ENCODE results near the gene ARHGDIB. TPM values are rescaled to one million over a fixed set of nuclear protein-coding genes. Genes with fewer than 3 reads are reported as not detected.

Gene ARHGDIB
- total and polyA plus RNA-seq, 10 of the 15 experiments (the other 5 are each of a cell fraction or from before 2014, with no cell fraction given): 796 to 2,849 (median 1,346) TPM

DNA sequence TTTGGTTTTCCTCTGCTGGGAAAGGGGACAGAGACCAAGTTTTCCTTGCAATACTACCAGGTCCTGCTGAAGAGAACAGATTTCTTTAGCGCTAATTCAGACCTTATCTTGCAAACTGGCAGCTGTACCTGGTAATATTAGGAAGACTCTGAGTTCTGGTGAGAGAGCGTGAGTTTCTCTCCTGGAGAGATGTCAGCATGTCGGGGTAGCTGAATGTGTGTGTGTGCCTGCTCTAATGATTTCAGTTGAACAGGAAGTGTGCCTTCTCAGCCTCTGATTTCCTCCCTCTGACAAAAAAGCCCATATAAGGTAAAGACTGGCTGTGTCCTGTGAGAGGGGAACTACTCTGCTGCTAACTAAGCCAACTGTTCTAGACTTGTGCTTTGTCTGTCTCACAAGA, 12.7 kb downstream of the ARHGDIB start:
- H3K9ac ChIP-seq (ENCODE audit: control insufficient read depth, insufficient read depth, low read length): peak overlapping the region; percentile 86
- WGBS (ENCODE audit: insufficient coverage, insufficient replicate concordance, low lambda C conversion rate, missing lambda C conversion rate): 0% methylated on average over 3 of the region's 3 CpGs
- peak; percentile 84 for ATAC-seq
- SMC1A ChIA-PET (ENCODE audit: uncharacterized antibody, unreplicated experiment): interaction anchor here (0.6 to 3.4 kb wide), 16 partner anchors 9 to 584 kb away, joined by 3 to 33 read pairs (median 5); partner anchors contain the start of genes ARHGDIB and ERP27
- H4K20me1 ChIP-seq (ENCODE audit: control insufficient read depth, insufficient read depth): no peaks in the 10 kb centered on the region
- no TSS peak for BruUV-seq (replicated peaks)
- intact Hi-C loops (cut with micrococcal nuclease; ENCODE audit: unreplicated experiment): no loop called here
- no peaks in the 10 kb centered on the region for H3K9me3 ChIP-seq (replicated peaks; ENCODE audit: control insufficient read depth, insufficient read depth, low read length)
- FAIRE-seq: peak; percentile 98
- peak overlapping the region; percentile 85 for H3K4me2 ChIP-seq (ENCODE audit: control insufficient read depth, insufficient read depth)
- no peaks in the 10 kb centered on the region for H3K27me3 ChIP-seq (replicated peaks in 1 of 2; ENCODE audit: control insufficient read depth in 2 of 2, insufficient read depth in 2 of 2, low read length in 1 of 2)
- RAD21 ChIA-PET (ENCODE audit: unreplicated experiment): interaction anchor here (0.8 to 3.0 kb wide), 5 partner anchors 9 to 711 kb away, joined by 3 to 24 read pairs (median 6); partner anchors contain the start of gene ARHGDIB
- H3K79me2 ChIP-seq (ENCODE audit: control insufficient read depth, insufficient read depth, low read length): peaks cover 72% of the 10 kb centered on the region
- peaks cover 46% of the 10 kb centered on the region for H3K4me1 ChIP-seq (ENCODE audit: control insufficient read depth, insufficient read depth, low read length)
- CTCF ChIA-PET: interaction anchor here (0.6 to 2.0 kb wide), 7 partner anchors 9 to 103 kb away, joined by 3 to 6 read pairs (median 5); no protein-coding TSS in a partner anchor
- in situ Hi-C loops (cut with MboI): no loop called here
- H3K27ac ChIP-seq (ENCODE audit: control insufficient read depth, insufficient read depth): peak overlapping the region; percentile 100
- peak; percentile 90 for DNase-seq (ENCODE audit: low read depth, low spot score)
- no peak overlapping the region for H2AFZ ChIP-seq (ENCODE audit: control insufficient read depth, low read depth, low read length)
- POLR2A ChIA-PET: interaction anchor here (0.6 to 2.7 kb wide), 9 partner anchors 9 to 178 kb away, joined by 3 to 20 read pairs (median 4); partner anchors contain the start of genes ARHGDIB, C12orf60 and WBP11
- peaks cover 10 to 48% of the 10 kb centered on the region in 2 experiments for H3K36me3 ChIP-seq (ENCODE audit: control insufficient read depth in 2 of 2, insufficient read depth in 2 of 2, low read length in 1 of 2)
- H3K4me3 ChIP-seq: peak overlapping the region; percentile 57
- peak in 1 of 2 experiments; percentile 78; a peak in 2 of 4 replicates for TF ChIP-seq ETV6 (conservative IDR thresholded peaks at IDR 0.05 in 1 of 2, IDR thresholded peaks at IDR 0.05 in 1 of 2; ENCODE audit: borderline replicate concordance in 1 of 2, low read depth in 1 of 2)
- TF ChIP-seq ZNF384 (IDR thresholded peaks at IDR 0.05; ENCODE audit: borderline replicate concordance, low read depth, low read length): no peak
- TF ChIP-seq NKRF (conservative IDR thresholded peaks at IDR 0.05): no peak
- TF ChIP-seq CBFB (IDR thresholded peaks at IDR 0.05; ENCODE audit: low read depth): 0 out of 2 replicates have a peak, but pooled peaks have one; percentile 26
- no peak; the same call in 1 of the 2 replicates for TF ChIP-seq CBX5 (IDR thresholded peaks at IDR 0.05; ENCODE audit: low read depth)
- TF ChIP-seq FOXK2 (IDR thresholded peaks at IDR 0.05): no peak
- no peak for TF ChIP-seq RBBP5 (conservative IDR thresholded peaks at IDR 0.05)
- no peak for TF ChIP-seq RELA (IDR thresholded peaks at IDR 0.05; ENCODE audit: borderline replicate concordance, partially characterized antibody)
- no peak for TF ChIP-seq NFYB (IDR thresholded peaks at IDR 0.05; ENCODE audit: insufficient read depth, low read depth, low read length)
- TF ChIP-seq, protein P1, sequence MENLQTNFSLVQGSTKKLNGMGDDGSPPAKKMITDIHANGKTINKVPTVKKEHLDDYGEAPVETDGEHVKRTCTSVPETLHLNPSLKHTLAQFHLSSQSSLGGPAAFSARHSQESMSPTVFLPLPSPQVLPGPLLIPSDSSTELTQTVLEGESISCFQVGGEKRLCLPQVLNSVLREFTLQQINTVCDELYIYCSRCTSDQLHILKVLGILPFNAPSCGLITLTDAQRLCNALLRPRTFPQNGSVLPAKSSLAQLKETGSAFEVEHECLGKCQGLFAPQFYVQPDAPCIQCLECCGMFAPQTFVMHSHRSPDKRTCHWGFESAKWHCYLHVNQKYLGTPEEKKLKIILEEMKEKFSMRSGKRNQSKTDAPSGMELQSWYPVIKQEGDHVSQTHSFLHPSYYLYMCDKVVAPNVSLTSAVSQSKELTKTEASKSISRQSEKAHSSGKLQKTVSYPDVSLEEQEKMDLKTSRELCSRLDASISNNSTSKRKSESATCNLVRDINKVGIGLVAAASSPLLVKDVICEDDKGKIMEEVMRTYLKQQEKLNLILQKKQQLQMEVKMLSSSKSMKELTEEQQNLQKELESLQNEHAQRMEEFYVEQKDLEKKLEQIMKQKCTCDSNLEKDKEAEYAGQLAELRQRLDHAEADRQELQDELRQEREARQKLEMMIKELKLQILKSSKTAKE (IDR thresholded peaks at IDR 0.05; ENCODE audit: low read depth, poor library complexity, severe bottlenecking): peak; percentile 52
- no peak for TF ChIP-seq SUZ12 (IDR thresholded peaks at IDR 0.05; ENCODE audit: unreplicated experiment)
- no peak for TF ChIP-seq PAX8 (IDR thresholded peaks at IDR 0.05)
- no peak for TF ChIP-seq MTA3 (IDR thresholded peaks at IDR 0.05; ENCODE audit: borderline replicate concordance, low read length)
- peak; percentile 51 to 63; a peak in 2 of 4 replicates for TF ChIP-seq BHLHE40 (IDR thresholded peaks at IDR 0.05; ENCODE audit: borderline replicate concordance in 1 of 2, low read depth in 2 of 2, low read length in 1 of 2)
- peak; percentile 17; the same call in 1 of the 2 replicates for TF ChIP-seq JUNB (IDR thresholded peaks at IDR 0.05)
- no peak for TF ChIP-seq CEBPZ (IDR thresholded peaks at IDR 0.05; ENCODE audit: low read depth, low read length)
- no peak for TF ChIP-seq ZNF217 (IDR thresholded peaks at IDR 0.05)

All from GM12878 (cell line).